Measurements from ENCODE around the gene NDUFS3. TPM values are rescaled to one million over a fixed set of nuclear protein-coding genes. Genes with fewer than 3 reads are reported as not detected.

The NDUFS3 gene
- polyA plus RNA-seq, 12 donors: 65.9 to 122 (median 94.5) TPM; not detected in 1

DNA sequence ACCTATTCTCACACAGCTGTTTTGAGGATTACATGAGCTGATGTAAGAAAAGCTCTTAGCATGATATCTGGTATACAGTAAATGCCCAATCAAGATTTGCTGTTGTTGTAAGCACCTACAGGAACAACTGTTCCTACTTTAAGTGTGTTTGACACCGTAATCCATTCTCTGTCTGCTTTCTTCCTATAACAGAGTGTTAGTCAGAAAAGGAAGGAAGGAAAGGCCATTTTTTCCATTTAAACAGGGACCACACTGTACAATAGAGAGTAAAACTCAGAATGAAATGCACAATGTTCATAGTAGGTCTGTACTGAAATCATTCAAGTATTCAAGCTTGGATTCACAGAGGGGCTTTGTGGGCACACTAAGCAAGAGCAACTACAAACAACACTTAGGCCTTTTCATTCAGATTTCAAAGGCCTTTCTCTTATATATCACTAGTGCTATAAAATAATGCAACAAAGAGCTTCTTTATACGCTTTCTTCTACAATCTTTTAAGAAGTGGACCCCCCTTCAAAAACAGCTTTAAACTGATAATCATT lies 42.0 kb downstream of the NDUFS3 start:
- DNase-seq: no peak

- no peak for DNase-seq
Observed at GRCh38 chr11:47626234-47626633, 47.4 kb downstream of the NDUFS3 start.

GRCh38 chr11:47628026-47628425 lies 49.2 kb downstream of the NDUFS3 start:
- DNase-seq: no peak

- DNase-seq: no peak
Observed at GRCh38 chr11:47631473-47631872, 52.6 kb downstream of the NDUFS3 start.

Other genes starting within 250 kb of the NDUFS3 start
- gene MYBPC3, start 226.4 kb upstream of the NDUFS3 start, polyA plus RNA-seq (ENCODE audit: insufficient read length in 12 of 12): 1 to 10 TPM in 2 of 12 donors, under 1 TPM in 8, not detected in 2; 0.13 to 1.1 (median 0.60) TPM
- gene SPI1, start 200.5 kb upstream of the NDUFS3 start, polyA plus RNA-seq (ENCODE audit: insufficient read length in 12 of 12): 10 to 100 TPM in 2 of 12 donors, 1 to 10 TPM in 9, not detected in 1; 3.7 to 17.6 (median 4.6) TPM
- gene SLC39A13, start 170.5 kb upstream of the NDUFS3 start, polyA plus RNA-seq (ENCODE audit: insufficient read length in 12 of 12): 10 to 100 TPM in 11 of 12 donors, not detected in 1; 28.2 to 65.2 (median 31.6) TPM
- gene PSMC3, start 152.6 kb upstream of the NDUFS3 start, polyA plus RNA-seq (ENCODE audit: insufficient read length in 12 of 12): 100 to 1,000 TPM in 11 of 12 donors, not detected in 1; 114 to 200 (median 127) TPM
- gene RAPSN, start 129.9 kb upstream of the NDUFS3 start, polyA plus RNA-seq (ENCODE audit: insufficient read length in 12 of 12): 100 to 1,000 TPM in 2 of 12 donors, 10 to 100 TPM in 9, not detected in 1; 33.9 to 108 (median 76.9) TPM
- gene CELF1, start 25.9 kb upstream of the NDUFS3 start, polyA plus RNA-seq (ENCODE audit: insufficient read length in 12 of 12): 100 to 1,000 TPM in 1 of 12 donors, 10 to 100 TPM in 11; 58.2 to 126 (median 79.2) TPM
- 10 to 100 TPM in 11 of 12 donors, not detected in 1; 20.6 to 33.9 (median 25.0) TPM for gene PTPMT1, start 13.5 kb upstream of the NDUFS3 start, polyA plus RNA-seq (ENCODE audit: insufficient read length in 12 of 12)
- 10 to 100 TPM in 11 of 12 donors, not detected in 1; 10.9 to 14.7 (median 12.7) TPM for gene KBTBD4, start 104 bp upstream of the NDUFS3 start, polyA plus RNA-seq (ENCODE audit: insufficient read length in 12 of 12)
- 1 to 10 TPM in 10 of 12 donors, not detected in 2; 2.2 to 4.2 (median 3.1) TPM for gene FAM180B, start 7.6 kb downstream of the NDUFS3 start, polyA plus RNA-seq (ENCODE audit: insufficient read length in 12 of 12)
- gene C1QTNF4, start 15.3 kb downstream of the NDUFS3 start, polyA plus RNA-seq (ENCODE audit: insufficient read length in 12 of 12): 10 to 100 TPM in 1 of 12 donors, 1 to 10 TPM in 9, not detected in 2; 4.1 to 12.7 (median 7.0) TPM
- gene MTCH2, start 63.5 kb downstream of the NDUFS3 start, polyA plus RNA-seq (ENCODE audit: insufficient read length in 12 of 12): 10 to 100 TPM in 11 of 12 donors, not detected in 1; 40.1 to 81.5 (median 76.6) TPM
- gene AGBL2, start 136.3 kb downstream of the NDUFS3 start, polyA plus RNA-seq (ENCODE audit: insufficient read length in 12 of 12): 1 to 10 TPM in 3 of 12 donors, under 1 TPM in 7, not detected in 2; 0.54 to 3.5 (median 0.88) TPM
- 100 to 1,000 TPM in 5 of 12 donors, 10 to 100 TPM in 6, not detected in 1; 65.3 to 184 (median 99.8) TPM for gene FNBP4, start 188.3 kb downstream of the NDUFS3 start, polyA plus RNA-seq (ENCODE audit: insufficient read length in 12 of 12)